SK-N-SH (cell line): Measurements from ENCODE around the gene SEMA6C. TPM values are rescaled to one million over a fixed set of nuclear protein-coding genes. Genes with fewer than 3 reads are reported as not detected.

Source experiments
- CTCF ChIA-PET: fragments of 300-600, 350-600 bp; formaldehyde crosslinking; extraction: SDS; loops from one replicate; lab custom pipeline; 2021; lab: Yijun Ruan, JAX
- POLR2A ChIA-PET: fragments of 350-600 bp; sonication (Branson Sonifier 250); formaldehyde crosslinking; extraction: SDS; loops from one replicate; lab custom pipeline; 2020; ENCODE audit warnings: antibody characterized with exemption, inconsistent platforms; lab: Yijun Ruan, JAX
- DNase-seq: peaks from one replicate; pipeline ENCODE4 v3.0.0; 2012
- H2AFZ ChIP-seq: fragments of 200-600 bp; sonication (generic); 2 replicates; pipeline ENCODE4 v1.8.1; 2016; ENCODE audit warnings: antibody characterized with exemption, mild to moderate bottlenecking, low read depth
- H3F3A ChIP-seq: fragments of 200-600 bp; sonication (generic); replicated peaks from 2 replicates; pipeline ENCODE3; 2016; ENCODE audit warnings: antibody characterized with exemption, mild to moderate bottlenecking; ENCODE audit not compliant: insufficient read depth
- H3K27ac ChIP-seq, 2 experiments: fragments of 200-500 bp in 1 of 2; fragments of 200-600 bp in 1 of 2; sonication (Bioruptor generic) in 1 of 2; sonication (generic), shearing (Covaris generic) in 1 of 2; 2 replicates each; pipeline versions ENCODE4 v1.5.1 to v1.6.1; 2014 to 2016; ENCODE audit warnings: low read depth in 2 of 2, inconsistent platforms in 1 of 2, low read length in 1 of 2, mild to moderate bottlenecking in 1 of 2, mixed read lengths in 1 of 2
- H3K27me3 ChIP-seq: fragments of 200-600 bp; sonication (generic), shearing (Covaris generic); 2 replicates; pipeline ENCODE4 v1.6.1; 2016; ENCODE audit warnings: mixed run types; ENCODE audit not compliant: insufficient read depth
- H3K36me3 ChIP-seq, 2 experiments: fragments of 200-500 bp in 1 of 2; fragments of 200-600 bp in 1 of 2; sonication (Bioruptor generic) in 1 of 2; sonication (generic) in 1 of 2; replicated peaks in 1 of 2; 2 replicates each; pipeline versions ENCODE3 to v1.5.1; 2014 to 2016; ENCODE audit warnings: low read length in 1 of 2, mild to moderate bottlenecking in 1 of 2; ENCODE audit not compliant: insufficient read depth in 2 of 2, control insufficient read depth in 1 of 2
- H3K4me1 ChIP-seq, 2 experiments: fragments of 200-500 bp in 1 of 2; fragments of 200-600 bp in 1 of 2; sonication (Bioruptor generic) in 1 of 2; sonication (generic), shearing (Covaris generic) in 1 of 2; 2 replicates each; pipeline versions ENCODE4 v1.5.1 to v1.6.1; 2014 to 2016; ENCODE audit warnings: low read depth in 1 of 2, low read length in 1 of 2, mixed run types in 1 of 2; ENCODE audit not compliant: insufficient read depth in 2 of 2, control insufficient read depth in 1 of 2
- H3K4me2 ChIP-seq: fragments of 200-600 bp; sonication (generic), shearing (Covaris generic); 2 replicates; pipeline ENCODE4 v1.6.1; 2017; ENCODE audit warnings: mixed run types
- H3K4me3 ChIP-seq, 2 experiments: fragments of 200-500 bp in 1 of 2; fragments of 200-600 bp in 1 of 2; sonication (Bioruptor generic) in 1 of 2; sonication (generic), shearing (Covaris generic) in 1 of 2; 2 replicates each; pipeline versions ENCODE4 v1.5.1 to v1.8.1; 2014 to 2016; ENCODE audit warnings: low read depth in 2 of 2, inconsistent platforms in 1 of 2, low read length in 1 of 2, mild to moderate bottlenecking in 1 of 2, mixed read lengths in 1 of 2, moderate library complexity in 1 of 2
- H3K79me2 ChIP-seq: fragments of 200-600 bp; sonication (generic); 2 replicates; pipeline ENCODE4 v1.8.1; 2017; ENCODE audit warnings: mild to moderate bottlenecking; ENCODE audit not compliant: insufficient read depth
- H3K9ac ChIP-seq: fragments of 200-600 bp; sonication (generic); 2 replicates; pipeline ENCODE4 v1.6.1; 2017; ENCODE audit warnings: mixed run types
- H3K9me2 ChIP-seq: fragments of 200-600 bp; sonication (generic); 2 replicates; pipeline ENCODE4 v1.6.1; 2017; ENCODE audit warnings: mixed run types
- H3K9me3 ChIP-seq: fragments of 200-600 bp; sonication (generic); 2 replicates; pipeline ENCODE4 v1.6.1; 2017; ENCODE audit warnings: mixed run types, mild to moderate bottlenecking, moderate library complexity
- H4K20me1 ChIP-seq: fragments of 200-600 bp; sonication (generic); 2 replicates; pipeline ENCODE4 v1.6.1; 2017; ENCODE audit warnings: mild to moderate bottlenecking, mixed run types; ENCODE audit not compliant: insufficient read depth
- CHD2 ChIP-seq: fragments of 150-350 bp; IDR thresholded peaks from 2 replicates; pipeline ENCODE4 v1.6.1; 2018; ENCODE audit warnings: low read length; ENCODE audit not compliant: partially characterized antibody
- EP300 ChIP-seq, 2 experiments: IDR thresholded peaks; 2 replicates each; pipeline versions ENCODE4 v1.4.0 to v1.6.1; 2012; ENCODE audit warnings: borderline replicate concordance in 1 of 2, low read depth in 1 of 2, low read length in 1 of 2
- EZH2phosphoT487 ChIP-seq: fragments of 200-600 bp; sonication (generic); IDR thresholded peaks from 2 replicates; pipeline ENCODE4 v1.6.1; 2017; ENCODE audit warnings: low read depth, mixed run types, mild to moderate bottlenecking, antibody characterized with exemption, moderate library complexity, borderline replicate concordance
- FOSL2 ChIP-seq: IDR thresholded peaks from 2 replicates; pipeline ENCODE4 v1.4.0; 2012; ENCODE audit warnings: low read depth, mild to moderate bottlenecking, moderate library complexity, borderline replicate concordance
- GABPA ChIP-seq: IDR thresholded peaks from 2 replicates; pipeline ENCODE4 v1.4.0; 2012; ENCODE audit warnings: low read depth, mild to moderate bottlenecking
- GATA2 ChIP-seq: sonication (generic); formaldehyde crosslinking; IDR thresholded peaks from 2 replicates; pipeline ENCODE4 v1.5.0; 2020; ENCODE audit warnings: mild to moderate bottlenecking, missing genetic modification reagents
- IRF3 ChIP-seq: fragments of 150-350 bp; IDR thresholded peaks from 2 replicates; pipeline ENCODE4 v1.6.1; 2016; ENCODE audit warnings: mild to moderate bottlenecking, low read depth, low read length
- JUND ChIP-seq: IDR thresholded peaks from 2 replicates; pipeline ENCODE4 v1.4.0; 2012
- MAX ChIP-seq: IDR thresholded peaks from 2 replicates; pipeline ENCODE4 v1.4.0; 2012; ENCODE audit warnings: low read depth
- RAD21 ChIP-seq: IDR thresholded peaks from 2 replicates; pipeline ENCODE4 v1.6.1; 2012; ENCODE audit warnings: mild to moderate bottlenecking, low read length
- REST ChIP-seq: IDR thresholded peaks from 2 replicates; pipeline ENCODE4 v1.6.1; 2012; ENCODE audit warnings: mild to moderate bottlenecking, low read depth, low read length, moderate library complexity
- RFX5 ChIP-seq: IDR thresholded peaks from 2 replicates; pipeline ENCODE4 v1.6.1; 2012; ENCODE audit warnings: mild to moderate bottlenecking, improper control_type of control experiment, low read length
- RXRA ChIP-seq: IDR thresholded peaks from 2 replicates; pipeline ENCODE4 v1.4.0; 2012; ENCODE audit warnings: low read depth, mild to moderate bottlenecking, borderline replicate concordance
- SMC3 ChIP-seq: IDR thresholded peaks from 2 replicates; pipeline ENCODE4 v1.6.1; 2012; ENCODE audit warnings: low read depth, low read length, improper control_type of control experiment
- TAF1 ChIP-seq: IDR thresholded peaks from 2 replicates; pipeline ENCODE4 v1.6.1; 2012; ENCODE audit warnings: low read depth, mild to moderate bottlenecking, low read length, moderate library complexity, borderline replicate concordance
- USF2 ChIP-seq: fragments of 150-350 bp; IDR thresholded peaks from 2 replicates; pipeline ENCODE4 v1.6.1; 2017; ENCODE audit warnings: antibody characterized with exemption, low read length, low read depth, borderline replicate concordance
- YY1 ChIP-seq: IDR thresholded peaks from 2 replicates; pipeline ENCODE4 v1.4.0; 2012; ENCODE audit warnings: low read depth, mild to moderate bottlenecking
- ZBTB33 ChIP-seq: IDR thresholded peaks from 2 replicates; pipeline ENCODE4 v1.4.0; 2012; ENCODE audit warnings: low read depth, borderline replicate concordance
- WGBS: methylation state at CpG from one replicate; pipeline ENCODE4 v1.1.6; 2017; ENCODE audit warnings: low lambda C conversion rate; 5-methylcytosine and 5-hydroxymethylcytosine counted together
- polyA plus RNA-seq, 3 experiments: library from polyadenylated mRNA; depleted of rRNA; stranded (reverse); fragments of >200 nt; gene quantifications; 2 replicates each; pipeline ENCODE4 v1.2.3, GENCODE V29; 2012

SEMA6C gene
- polyA plus RNA-seq, 1 of the 3 experiments (the other 2 are of a cell fraction): 4.0 TPM

GRCh38 chr1:151175041-151175741 lies 28.8 kb upstream of the SEMA6C start:
- H3K4me3 ChIP-seq: no peak overlapping the region
- no peak for DNase-seq
- CTCF ChIA-PET: interaction anchor here (0.5 to 3.1 kb wide), 14 partner anchors 7 to 236 kb away, joined by 3 to 21 read pairs (median 4); partner anchors contain the start of genes LYSMD1, MINDY1, SCNM1 and VPS72
- H2AFZ ChIP-seq: no peak overlapping the region
- TF ChIP-seq RFX5 (no peak), RAD21 (no peak), GABPA (no peak), CHD2 (no peak), USF2 (no peak), YY1 (no peak), SMC3 (no peak), RXRA (no peak), ZBTB33 (no peak)
- H3K9ac ChIP-seq: no peak overlapping the region
- H3K27ac ChIP-seq: no peak overlapping the region
- H3K9me3 ChIP-seq: no peaks in the 10 kb centered on the region
- no peaks in the 10 kb centered on the region for H3K27me3 ChIP-seq
- H3K79me2 ChIP-seq: no peaks in the 10 kb centered on the region
- H3K36me3 ChIP-seq: peaks cover 26 to 44% of the 10 kb centered on the region in 2 experiments
- POLR2A ChIA-PET: interaction anchor here (1.4 kb wide), 1 partner anchor 15 kb away, joined by 6 read pairs; the partner anchor contains the start of gene VPS72
- H4K20me1 ChIP-seq: no peaks in the 10 kb centered on the region
- H3K4me1 ChIP-seq: no peaks in the 10 kb centered on the region
- peaks cover 13% of the 10 kb centered on the region for H3F3A ChIP-seq
- H3K9me2 ChIP-seq: no peaks in the 10 kb centered on the region
- no peak overlapping the region for H3K4me2 ChIP-seq
- 92% methylated on average over 6 of the region's 6 CpGs for WGBS

- ChIA-PET POLR2A (interaction anchor here (2.3 kb wide), 1 partner anchor 19 kb away, joined by 7 read pairs; the partner anchor contains the start of gene VPS72), CTCF (interaction anchor here (1.7 kb wide), 1 partner anchor 81 kb away, joined by 4 read pairs; no protein-coding TSS in a partner anchor)
- Histone ChIP-seq H3K79me2 (peaks cover 20% of the 10 kb centered on the region), H3K36me3 (peaks cover 19 to 46% of the 10 kb centered on the region in 2 experiments), H4K20me1 (no peaks in the 10 kb centered on the region), H3K27me3 (no peaks in the 10 kb centered on the region), H3K4me2 (no peak overlapping the region), H3K4me3 (no peak overlapping the region), H3K9me3 (no peaks in the 10 kb centered on the region), H3K27ac (no peak overlapping the region), H3K9ac (no peak overlapping the region), H2AFZ (no peak overlapping the region), H3K9me2 (no peaks in the 10 kb centered on the region), H3K4me1 (peaks cover 4 to 8% of the 10 kb centered on the region in 2 experiments; a peak in 2 of 4 replicates), H3F3A (peaks cover 5% of the 10 kb centered on the region)
- DNase-seq: no peak
- WGBS: 84% methylated on average over 3 of the region's 5 CpGs
- TF ChIP-seq EP300 (IDR thresholded peaks at IDR 0.05; ENCODE audit: borderline replicate concordance in 1 of 2, low read depth in 1 of 2, low read length in 1 of 2): no peak
- no peak for TF ChIP-seq TAF1
- TF ChIP-seq GATA2 (CRISPR knock-in tag): no peak
- TF ChIP-seq FOSL2: no peak
- no peak for TF ChIP-seq RXRA
- TF ChIP-seq JUND: no peak
- TF ChIP-seq EZH2phosphoT487: no peak
- no peak for TF ChIP-seq REST
- TF ChIP-seq YY1: no peak
- no peak for TF ChIP-seq MAX
- TF ChIP-seq RAD21: no peak
- no peak for TF ChIP-seq SMC3
- TF ChIP-seq IRF3: no peak
Observed at GRCh38 chr1:151171190-151171589, 24.8 kb upstream of the SEMA6C start.
